CD14-positive monocyte (primary cell): ENCODE measurements around the gene CPNE4. TPM values are rescaled to one million over a fixed set of nuclear protein-coding genes. Genes with fewer than 3 reads are reported as not detected.

Experiments used
- DNase-seq, 3 donors: peaks; one replicate each; pipeline ENCODE4 v3.0.0-alpha.2; 2011 to 2022
- H2AFZ ChIP-seq: 2 replicates; pipeline ENCODE4 v1.6.0; 2012; ENCODE audit warnings: mild to moderate bottlenecking, low read depth, low read length, inconsistent platforms; ENCODE audit not compliant: insufficient read depth, poor library complexity, severe bottlenecking
- H3K27ac ChIP-seq, 2 donors: 1 replicate in 1 of 2; 2 replicates in 1 of 2; pipeline ENCODE4 v1.5.1; 2012 to 2013; ENCODE audit warnings: low read length in 2 of 2, control low read depth in 1 of 2, inconsistent platforms in 1 of 2, low read depth in 1 of 2, mild to moderate bottlenecking in 1 of 2
- H3K27me3 ChIP-seq, 2 donors: one replicate each; pipeline versions ENCODE4 v1.6.0 to v1.6.1; 2011 to 2013; ENCODE audit warnings: low read length in 2 of 2; ENCODE audit not compliant: control insufficient read depth in 2 of 2, insufficient read depth in 2 of 2
- H3K36me3 ChIP-seq, 2 donors: replicated peaks in 1 of 2; 1 replicate in 1 of 2; 2 replicates in 1 of 2; pipeline versions ENCODE4 v1.5.1 to v1.6.1; 2012 to 2013; ENCODE audit warnings: low read length in 2 of 2, control low read depth in 1 of 2, inconsistent platforms in 1 of 2, mild to moderate bottlenecking in 1 of 2; ENCODE audit not compliant: insufficient read depth in 2 of 2, control insufficient read depth in 1 of 2
- H3K4me1 ChIP-seq, 2 donors: 1 replicate in 1 of 2; 2 replicates in 1 of 2; pipeline versions ENCODE4 v1.5.1 to v1.6.1; 2012 to 2013; ENCODE audit warnings: low read length in 2 of 2, control low read depth in 1 of 2, inconsistent platforms in 1 of 2, mild to moderate bottlenecking in 1 of 2, moderate library complexity in 1 of 2; ENCODE audit not compliant: insufficient read depth in 2 of 2, control insufficient read depth in 1 of 2
- H3K4me2 ChIP-seq: replicated peaks from 2 replicates; pipeline ENCODE3; 2012; ENCODE audit warnings: low read length, moderate library complexity, mild to moderate bottlenecking; ENCODE audit not compliant: poor library complexity, severe bottlenecking; ENCODE audit errors: extremely low read depth
- H3K4me3 ChIP-seq, 3 experiments: fragments of 200-600 bp in 1 of 3; sonication (generic) in 1 of 3; replicated peaks in 1 of 3; 1 replicate in 2 of 3; 2 replicates in 1 of 3; pipeline ENCODE4 v1.5.1; 2011 to 2013; ENCODE audit warnings: low read length in 3 of 3, mild to moderate bottlenecking in 3 of 3, control low read depth in 2 of 3, low read depth in 2 of 3, inconsistent platforms in 1 of 3, moderate library complexity in 1 of 3
- H3K79me2 ChIP-seq: 2 replicates; pipeline ENCODE4 v1.6.0; 2012; ENCODE audit warnings: mild to moderate bottlenecking, control low read depth, inconsistent platforms, low read length, moderate library complexity; ENCODE audit not compliant: insufficient read depth
- H3K9ac ChIP-seq: 2 replicates; pipeline ENCODE4 v1.6.0; 2017; ENCODE audit warnings: low read length, mild to moderate bottlenecking; ENCODE audit not compliant: insufficient read depth, poor library complexity, severe bottlenecking
- H3K9me3 ChIP-seq, 2 donors: replicated peaks in 1 of 2; 1 replicate in 1 of 2; 2 replicates in 1 of 2; pipeline versions ENCODE4 v1.5.1 to v1.6.1; 2012 to 2013; ENCODE audit warnings: low read length in 2 of 2, control low read depth in 1 of 2; ENCODE audit not compliant: control insufficient read depth in 1 of 2, insufficient read depth in 1 of 2
- H4K20me1 ChIP-seq: 2 replicates; pipeline ENCODE4 v1.6.0; 2012; ENCODE audit warnings: mild to moderate bottlenecking, low read length, control low read depth, moderate library complexity; ENCODE audit not compliant: insufficient read depth
- H3K27ac Mint-ChIP-seq, 7 donors: one replicate each; pipeline ENCODE4 v1.8.0; 2020; ENCODE audit warnings: mild to moderate bottlenecking in 7 of 7, mixed read lengths in 7 of 7, moderate library complexity in 6 of 7, inconsistent platforms in 2 of 7
- H3K27me3 Mint-ChIP-seq, 3 donors: one replicate each; pipeline ENCODE4 v1.8.0; 2021 to 2022; ENCODE audit warnings: low read depth in 3 of 3, mild to moderate bottlenecking in 3 of 3, mixed read lengths in 3 of 3, moderate library complexity in 3 of 3, inconsistent platforms in 1 of 3
- H3K36me3 Mint-ChIP-seq, 2 donors: one replicate each; pipeline ENCODE4 v1.8.0; 2020; ENCODE audit warnings: mixed read lengths in 2 of 2, inconsistent platforms in 1 of 2, mild to moderate bottlenecking in 1 of 2
- H3K4me1 Mint-ChIP-seq: one replicate; pipeline ENCODE4 v1.8.0; 2020; ENCODE audit warnings: mild to moderate bottlenecking, mixed read lengths
- H3K4me3 Mint-ChIP-seq, 2 donors: one replicate each; pipeline ENCODE4 v1.8.0; 2020; ENCODE audit warnings: mild to moderate bottlenecking in 2 of 2, mixed read lengths in 2 of 2, moderate library complexity in 1 of 2
- H3K9me3 Mint-ChIP-seq, 7 donors: one replicate each; pipeline ENCODE4 v1.8.0; 2020 to 2022; ENCODE audit warnings: mixed read lengths in 7 of 7, mild to moderate bottlenecking in 6 of 7, moderate library complexity in 6 of 7, inconsistent platforms in 2 of 7
- CTCF ChIP-seq: fragments of 200-600 bp; IDR thresholded peaks from one replicate; pipeline ENCODE4 v1.8.0; 2022; ENCODE audit warnings: antibody characterized with exemption, mild to moderate bottlenecking
- WGBS: methylation state at CpG from one replicate; pipeline ENCODE4 v1.1.5; 2013; ENCODE audit warnings: missing lambda C conversion rate; ENCODE audit not compliant: insufficient coverage; 5-methylcytosine and 5-hydroxymethylcytosine counted together
- intact Hi-C, 2 donors: fragments of 100-400 bp; cut with micrococcal nuclease; formaldehyde crosslinking; loops; one replicate each; pipeline versions ENCODE4 v1.15.0 to v1.15.1; 2023
- polyA plus RNA-seq, 3 donors: library from polyadenylated mRNA; depleted of rRNA in 1 of 3; unstranded in 2 of 3; stranded (reverse) in 1 of 3; fragments of 300-500 nt in 2 of 3; fragments of >200 nt in 1 of 3; fragmentation: Illumina TruSeq in 2 of 3; gene quantifications; 1 replicate in 2 of 3; 2 replicates in 1 of 3; pipeline ENCODE4 v1.2.3, GENCODE V29; 2012 to 2021

The CPNE4 gene
- polyA plus RNA-seq, 3 donors, result not detected

DNA sequence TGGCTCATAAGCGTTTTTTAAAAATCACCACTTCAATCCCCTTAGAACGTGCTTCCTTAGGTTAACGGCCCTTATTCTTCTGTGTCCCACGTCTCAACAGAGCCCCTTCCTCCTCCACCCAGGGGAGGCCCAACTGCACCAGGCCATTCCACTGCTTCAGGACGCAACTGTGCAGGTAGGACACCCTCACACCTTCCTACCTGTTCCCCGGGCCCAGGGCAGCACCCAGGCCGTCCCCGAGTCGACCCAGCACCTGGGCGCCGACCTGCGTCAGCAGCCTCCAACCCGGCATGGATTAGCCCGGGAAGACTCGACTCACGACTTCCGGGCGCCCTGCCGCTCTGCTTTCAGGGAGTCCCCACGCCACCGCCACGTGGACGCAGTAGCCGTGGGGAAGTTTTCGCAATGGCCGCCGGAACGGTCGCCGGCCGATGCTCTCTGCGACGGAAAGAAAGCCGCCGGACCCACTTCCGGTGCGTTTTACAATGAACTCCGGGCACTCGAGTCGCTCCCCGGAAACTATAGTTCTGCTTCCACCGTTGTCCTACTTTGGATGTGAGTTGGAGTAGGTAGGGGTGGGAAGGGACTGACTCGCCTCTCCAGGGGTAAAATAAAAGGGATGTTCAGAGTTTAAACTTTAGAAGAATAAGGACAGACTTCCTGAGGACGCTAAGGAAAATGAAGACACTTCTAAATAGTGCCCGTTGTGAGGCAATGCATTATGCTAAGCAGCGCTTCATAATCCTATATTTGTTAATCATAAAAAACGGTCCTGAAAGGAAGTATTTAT is 532.1 kb downstream of the CPNE4 start, which contains the start of gene MRPL3:
Gene MRPL3 (minus strand): TSS at position 442 of the 790 bp plus-strand sequence. CDS start 150 bp downstream, at position 292.
- peaks cover 26 to 28% of the 10 kb centered on the region in 2 donors for H3K36me3 ChIP-seq
- peaks cover 28% of the 10 kb centered on the region for H3K79me2 ChIP-seq
- intact Hi-C loops, result no loop called here
- H3K27me3 ChIP-seq, result peaks cover 0 to 2% of the 10 kb centered on the region in 2 donors
- whole genome bisulfite sequencing, result 0% methylated on average over 42 of the region's 47 CpGs
- H3K4me1 ChIP-seq, result peaks cover 32 to 44% of the 10 kb centered on the region in 2 donors
- H4K20me1 ChIP-seq, result no peaks in the 10 kb centered on the region
- no peak for TF ChIP-seq CTCF
- peak within 1 kb of the TSS; percentile 71 to 87 for H3K27ac ChIP-seq
- H2AFZ ChIP-seq, result peak within 1 kb of the TSS; percentile 97
- peak within 1 kb of the TSS; percentile 67 to 96 (median 91) for H3K4me3 ChIP-seq
- Mint-ChIP-seq H3K4me3 (peak within 1 kb of the TSS; percentile 96), H3K27ac (peak within 1 kb of the TSS; percentile 89 to 96 (median 92)), H3K9me3 (peaks cover 0 to 6% (median 0%) of the 10 kb centered on the region in 7 donors), H3K36me3 (peaks cover 23 to 29% of the 10 kb centered on the region in 2 donors), H3K27me3 (no peaks in the 10 kb centered on the region), H3K4me1 (peaks cover 45% of the 10 kb centered on the region)
- no peaks in the 10 kb centered on the region for H3K9me3 ChIP-seq
- peak within 1 kb of the TSS; percentile 83 for H3K9ac ChIP-seq
- H3K4me2 ChIP-seq, result peak within 1 kb of the TSS; percentile 92
- peak; percentile 88 to 91 (median 90) for DNase-seq

- H3K36me3 Mint-ChIP-seq, result peaks cover 30 to 37% of the 10 kb centered on the region in 2 donors
- no peaks in the 10 kb centered on the region for H3K9me3 ChIP-seq
- H3K36me3 ChIP-seq, result peaks cover 34 to 35% of the 10 kb centered on the region in 2 donors
- intact Hi-C loops, result loop anchor here in 1 of 2 donors (2.0 kb wide), 1 partner anchor 141 kb away; no protein-coding TSS in a partner anchor
- peak overlapping the region; percentile 67 to 96 (median 91) for H3K4me3 ChIP-seq
- H3K27ac Mint-ChIP-seq, result peak overlapping the region; percentile 1 to 93 (median 89)
- no peaks in the 10 kb centered on the region for H3K27me3 Mint-ChIP-seq
- peak overlapping the region; percentile 83 for H3K9ac ChIP-seq
- H4K20me1 ChIP-seq, result no peaks in the 10 kb centered on the region
- peaks cover 28% of the 10 kb centered on the region for H3K79me2 ChIP-seq
- DNase-seq, result no peak
- peaks cover 32 to 44% of the 10 kb centered on the region in 2 donors for H3K4me1 ChIP-seq
- peak overlapping the region; percentile 97 for H2AFZ ChIP-seq
- peak overlapping the region; percentile 96 for H3K4me3 Mint-ChIP-seq
- peaks cover 45% of the 10 kb centered on the region for H3K4me1 Mint-ChIP-seq
- no CpG with 5 or more reads among the region's 2 CpGs for WGBS
- peak overlapping the region; percentile 92 for H3K4me2 ChIP-seq
- H3K27ac ChIP-seq, result peak overlapping the region in 1 of 2 donors; percentile 87
- TF ChIP-seq CTCF, result no peak
- no peaks in the 10 kb centered on the region for H3K27me3 ChIP-seq
- peaks cover 0 to 6% (median 0%) of the 10 kb centered on the region in 7 donors for H3K9me3 Mint-ChIP-seq
Measured at GRCh38 chr3:131501949-131502348, 532.9 kb downstream of the CPNE4 start.
